ENCODE data around the gene DOCK4.

DNA sequence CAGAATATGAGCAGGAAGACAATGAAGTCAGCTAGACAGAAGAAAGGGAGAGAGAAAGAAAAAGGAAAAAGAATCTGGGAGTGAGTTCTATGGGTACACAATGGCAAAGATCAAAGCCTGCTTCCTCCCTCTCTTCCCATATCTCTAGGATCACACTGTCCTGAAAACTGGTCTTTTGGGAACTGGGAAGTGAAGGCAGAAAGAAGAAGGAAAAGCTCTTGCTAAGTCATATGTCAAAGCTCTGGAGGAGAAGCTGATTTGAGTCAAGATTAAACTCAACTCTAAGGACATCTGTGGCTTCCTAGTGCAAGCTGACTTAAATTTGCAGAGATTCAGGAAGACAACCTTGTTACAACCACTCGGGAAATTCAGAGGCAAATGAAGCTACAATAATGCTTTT is 147.5 kb downstream of the DOCK4 start:
- TF ChIP-seq, protein P1, sequence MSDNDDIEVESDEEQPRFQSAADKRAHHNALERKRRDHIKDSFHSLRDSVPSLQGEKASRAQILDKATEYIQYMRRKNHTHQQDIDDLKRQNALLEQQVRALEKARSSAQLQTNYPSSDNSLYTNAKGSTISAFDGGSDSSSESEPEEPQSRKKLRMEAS (IDR thresholded peaks at IDR 0.05; ENCODE audit: low read depth, low read length) = no peak
- no peak for TF ChIP-seq TAF1 (IDR thresholded peaks at IDR 0.05; ENCODE audit: borderline replicate concordance, low read depth, low read length)
